Spleen (tissue), 7 donors: ENCODE results near the gene GLRA3.

ENCODE experiments used
- CTCF ChIP-seq, 11 experiments: fragments of 200-600 bp in 7 of 11; fragments of 450-650 bp in 4 of 11; sonication (generic) in 4 of 11; IDR thresholded peaks in 8 of 11; conservative IDR thresholded peaks in 3 of 11; 1 replicate in 7 of 11; 2 replicates in 4 of 11; pipeline versions ENCODE4 v1.4.0 to v1.8.0; 2016 to 2021; ENCODE audit warnings: antibody characterized with exemption in 11 of 11, inconsistent platforms in 4 of 11, mild to moderate bottlenecking in 1 of 11
- POLR2A ChIP-seq, 3 donors: fragments of 450-650 bp; IDR thresholded peaks; one replicate each; pipeline ENCODE4 v1.5.1; 2017; ENCODE audit warnings: antibody characterized with exemption in 3 of 3, mild to moderate bottlenecking in 1 of 3
- POLR2AphosphoS5 ChIP-seq, 3 donors: sonication (generic); formaldehyde crosslinking; IDR thresholded peaks; one replicate each; pipeline ENCODE4 v1.5.1; 2017; ENCODE audit warnings: antibody characterized with exemption in 3 of 3
- donor health status: DM: no; HTN: no; CAD: no; lungs with moderate emphysema.
- donor health status: DM: no; HTN: no; CAD: no.
- donor health status: DM: no; HTN: no; CAD: no.

GRCh38 chr4:174613979-174614378, 215.1 kb downstream of the GLRA3 start:
- TF ChIP-seq CTCF (IDR thresholded peaks at IDR 0.05 in 8 of 11, conservative IDR thresholded peaks at IDR 0.05 in 3 of 11) = no peak
- TF ChIP-seq POLR2AphosphoS5 (IDR thresholded peaks at IDR 0.05) = no peak
- TF ChIP-seq POLR2A (IDR thresholded peaks at IDR 0.05) = no peak
